Testis (tissue), 2 donors: ENCODE results near the gene TWSG1.
"Not testable (repeated sequence)": the region's sequence is repeated elsewhere in the genome, so short reads cannot be mapped to it uniquely, and the experiment has no call there.

ENCODE experiments used
- CTCF ChIP-seq, 3 experiments: fragments of 450-650 bp in 2 of 3; fragments of 200-600 bp in 1 of 3; sonication (generic) in 1 of 3; IDR thresholded peaks; one replicate each; pipeline ENCODE4 v1.5.1; 2016 to 2019; ENCODE audit warnings: antibody characterized with exemption in 3 of 3, mild to moderate bottlenecking in 2 of 3, moderate library complexity in 1 of 3
- POLR2A ChIP-seq: fragments of 450-650 bp; IDR thresholded peaks from one replicate; pipeline ENCODE4 v1.6.1; 2017; ENCODE audit warnings: antibody characterized with exemption, mild to moderate bottlenecking, moderate library complexity

- not testable (repeated sequence) for TF ChIP-seq CTCF (IDR thresholded peaks at IDR 0.05); POLR2A
Measured at GRCh38 chr18:9373254-9373653, 38.7 kb downstream of the TWSG1 start.
